GM18858 (cell line): ENCODE results near the gene UTY.

Experiments
- ATAC-seq: cut with Tn5 transposase; IDR thresholded peaks from one replicate; pipeline ENCODE4 v1.9.1; 2021; ENCODE audit not compliant: unreplicated experiment

UTY gene

DNA sequence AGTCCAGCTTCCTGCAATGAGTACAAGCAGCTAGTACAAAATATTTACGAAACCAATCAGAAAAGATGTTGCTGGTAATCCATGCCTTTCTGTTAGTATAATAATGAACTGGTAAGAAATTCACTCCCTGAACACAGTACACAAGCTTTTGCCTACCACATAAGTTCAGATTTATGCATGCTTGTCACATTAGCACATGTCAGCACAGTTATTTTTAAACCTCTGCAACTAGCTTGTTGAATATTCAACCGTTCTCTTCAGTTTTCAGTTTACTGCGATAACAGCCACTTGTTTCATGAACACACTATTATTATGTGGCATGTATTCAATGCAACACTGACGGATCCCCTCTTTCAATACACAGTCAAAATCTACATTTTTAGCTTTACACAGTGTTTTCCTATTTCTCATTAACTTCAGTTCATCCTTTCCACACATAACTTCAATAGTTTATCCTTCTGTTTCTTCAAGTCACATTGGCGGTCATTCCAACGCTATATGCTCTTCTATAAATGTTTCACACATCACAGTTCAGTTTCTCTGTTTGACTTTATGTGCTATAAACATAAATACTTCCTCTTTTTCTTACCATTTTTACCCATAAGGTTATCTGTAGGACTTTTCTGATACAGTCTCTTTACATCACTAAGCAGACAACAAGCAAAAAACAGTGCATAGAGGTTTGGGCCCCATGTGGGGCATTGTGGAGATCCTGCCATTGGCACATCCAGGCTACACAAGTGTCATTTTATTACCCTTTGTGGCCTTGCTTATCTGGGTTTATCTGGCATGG is 62.8 kb downstream of the UTY start:
- ATAC-seq, result no peak

DNA sequence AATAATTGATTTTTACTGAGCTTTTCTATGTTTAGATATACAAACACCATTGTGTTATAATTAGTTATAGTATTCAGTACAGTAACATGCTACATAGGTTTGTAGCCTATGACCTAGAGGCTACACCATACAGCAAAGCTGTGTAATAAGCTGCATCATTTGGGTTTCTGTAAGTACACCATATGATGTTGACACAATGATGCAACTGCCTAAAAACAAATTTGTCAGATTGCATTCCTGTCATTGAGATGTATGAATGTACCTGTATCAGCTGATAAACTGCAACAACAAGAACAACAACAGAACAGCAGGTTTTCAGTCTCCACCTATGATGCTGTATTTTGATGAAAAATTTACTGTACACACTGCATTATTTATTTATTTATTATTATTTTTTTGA is 64.3 kb downstream of the UTY start:
- ATAC-seq, result no peak

DNA sequence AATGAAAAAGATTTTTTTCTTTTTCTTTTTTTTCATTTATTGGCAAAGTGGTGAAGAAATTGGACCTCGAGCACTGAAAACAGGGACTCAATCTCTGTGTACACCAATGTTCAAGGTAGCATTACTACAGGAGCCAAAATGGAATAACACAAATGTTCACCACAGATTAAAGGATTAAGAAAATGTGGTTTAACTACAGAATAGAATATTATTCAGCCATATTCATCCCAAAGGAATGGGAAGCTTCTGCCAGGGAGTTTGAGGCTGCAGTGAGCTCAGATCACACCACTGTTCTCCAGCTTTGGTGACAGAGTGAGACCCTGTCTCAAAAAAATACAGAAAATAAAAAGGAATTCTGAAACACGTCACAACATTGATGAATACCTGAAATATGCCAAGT is 81.0 kb downstream of the UTY start:
- ATAC-seq, result no peak

DNA sequence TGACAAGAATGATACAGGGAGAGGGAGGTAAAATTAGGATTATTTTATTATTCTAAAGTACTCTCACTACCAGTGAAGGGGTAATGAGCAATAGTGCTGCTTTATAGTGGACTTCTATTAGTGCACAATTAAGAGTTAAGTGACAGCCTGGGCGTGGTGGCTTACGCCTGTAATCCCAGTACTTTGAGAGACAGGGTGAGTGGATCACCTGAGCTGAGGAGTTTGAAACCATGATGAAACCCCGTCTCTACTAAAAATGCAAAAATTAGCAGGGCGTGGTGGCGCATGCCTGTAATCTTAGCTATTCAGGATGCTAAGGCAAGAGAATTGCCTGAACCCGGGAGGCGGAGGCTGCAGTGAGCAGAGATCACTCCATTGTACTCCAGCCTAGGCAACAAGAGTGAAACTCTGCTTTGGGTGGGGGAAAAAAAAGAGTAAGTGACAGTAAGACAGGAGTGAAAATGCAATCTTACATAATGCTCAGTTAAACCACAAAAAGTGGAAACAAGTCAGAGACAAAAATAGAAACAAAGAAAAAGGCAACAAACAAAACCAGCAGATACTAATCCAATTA is 98.6 kb downstream of the UTY start:
- no peak for ATAC-seq

DNA sequence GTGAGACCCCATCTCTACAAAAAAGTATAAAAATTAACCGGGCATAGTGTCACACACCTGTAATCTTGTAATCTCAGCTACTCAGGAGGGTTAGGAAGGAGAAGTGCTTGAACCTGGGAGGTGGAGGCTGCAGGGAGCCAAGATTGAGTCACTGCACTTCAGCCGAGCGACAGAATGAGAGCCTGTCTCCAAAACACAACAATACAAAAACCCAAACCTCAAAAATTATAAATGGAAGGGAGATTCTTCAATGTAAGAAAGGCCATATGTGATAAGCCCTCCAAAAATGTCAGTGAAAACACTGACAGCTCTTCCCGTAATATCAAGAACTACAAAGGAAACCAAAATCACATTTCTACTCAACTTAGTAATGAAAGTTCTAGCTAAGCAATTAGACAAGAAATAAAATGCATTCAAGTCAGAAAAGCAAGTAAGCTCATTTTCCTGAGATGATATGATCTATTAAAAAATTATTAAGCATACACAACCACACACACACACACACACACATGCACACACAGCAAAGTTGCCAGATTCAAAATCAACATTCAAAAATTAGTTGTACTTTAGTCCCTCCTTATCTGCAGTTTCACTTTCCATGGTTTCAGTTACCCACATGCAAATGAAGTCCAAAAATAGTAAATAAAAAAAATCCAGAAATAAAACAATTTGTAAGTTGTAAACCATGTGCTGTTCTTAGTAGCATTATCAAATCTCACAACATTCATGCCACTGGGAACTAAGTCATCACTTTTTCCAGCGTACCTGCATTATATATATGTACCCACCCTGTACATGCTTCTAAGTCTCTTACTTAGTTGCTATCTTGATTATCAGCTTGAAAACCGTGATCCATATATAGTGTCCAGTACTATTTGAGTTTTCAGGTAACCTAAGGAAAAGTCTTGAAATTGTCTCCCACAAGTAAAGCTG is 108.7 kb downstream of the UTY start:
- ATAC-seq, result no peak

DNA sequence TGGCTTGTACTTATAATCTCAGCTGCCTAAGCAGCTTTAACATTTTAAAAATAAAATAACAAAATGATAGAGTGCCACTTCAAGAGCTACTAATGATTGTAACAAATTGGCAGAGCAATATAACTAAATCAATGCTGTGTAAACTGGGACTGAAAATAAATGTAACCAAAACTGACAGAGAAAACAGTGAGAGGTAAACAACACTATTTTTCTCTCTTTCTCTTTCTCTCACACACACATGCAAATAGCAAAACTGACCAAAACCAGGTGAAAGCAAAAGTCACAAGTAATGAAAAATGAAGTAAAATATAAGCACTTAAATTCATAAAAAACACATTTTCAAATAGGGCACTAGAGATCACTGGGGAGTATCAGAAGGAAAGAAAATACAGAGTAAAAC is 109.6 kb downstream of the UTY start:
- no peak for ATAC-seq

DNA sequence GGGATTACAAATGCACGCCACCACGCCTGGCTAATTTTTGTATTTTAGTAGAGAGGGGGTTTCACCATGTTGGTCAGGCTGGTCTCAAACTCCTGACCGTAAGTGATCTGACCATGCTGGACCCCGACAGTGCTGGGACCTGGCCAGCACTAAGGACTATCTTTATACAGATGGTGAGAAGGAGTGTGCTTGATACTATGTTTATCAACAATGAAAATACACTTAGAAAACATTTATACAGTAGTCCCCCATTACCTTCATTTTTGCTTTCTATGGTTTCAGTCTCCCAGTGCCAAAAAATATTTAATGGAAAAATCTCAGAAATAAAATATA is 111.4 kb downstream of the UTY start:
- ATAC-seq, result no peak

DNA sequence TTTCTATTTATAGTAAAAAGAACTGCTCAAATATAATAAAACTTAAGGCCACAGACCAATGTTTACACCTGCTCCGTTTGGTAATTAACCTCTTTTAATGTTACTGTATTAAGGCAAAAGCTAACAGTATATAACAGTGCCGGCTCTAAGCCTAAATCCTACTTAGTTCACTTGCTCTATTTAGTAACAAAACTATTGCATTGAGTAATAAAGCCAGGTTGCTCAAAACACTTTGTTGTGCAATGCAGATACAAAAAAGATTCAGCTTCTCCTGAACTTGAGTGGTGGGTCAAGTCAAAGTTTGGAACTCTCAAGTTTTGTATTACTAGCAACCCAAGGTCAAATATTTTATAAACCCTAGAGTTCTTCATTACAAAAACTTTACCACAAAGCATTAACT is 116.2 kb downstream of the UTY start:
- no peak for ATAC-seq

DNA sequence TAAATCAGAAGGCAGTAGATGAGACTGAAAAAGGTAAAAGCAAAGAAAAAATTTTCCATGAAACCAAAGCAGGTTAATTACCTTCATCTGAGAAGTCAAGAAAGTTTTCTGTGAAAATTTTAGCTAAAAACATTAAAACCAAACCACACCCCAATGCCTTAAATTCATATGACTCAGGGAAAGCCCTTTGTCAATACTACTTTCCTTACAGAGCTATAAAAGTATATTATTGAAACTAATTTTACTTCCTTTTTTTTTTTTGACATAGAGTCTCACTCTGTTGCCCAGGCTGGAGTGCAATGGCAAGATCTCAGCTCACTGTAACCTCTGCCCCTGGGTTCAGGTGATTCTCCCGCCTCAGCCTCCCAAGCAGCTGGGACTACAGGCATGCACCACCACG is 117.2 kb downstream of the UTY start:
- no peak for ATAC-seq

DNA sequence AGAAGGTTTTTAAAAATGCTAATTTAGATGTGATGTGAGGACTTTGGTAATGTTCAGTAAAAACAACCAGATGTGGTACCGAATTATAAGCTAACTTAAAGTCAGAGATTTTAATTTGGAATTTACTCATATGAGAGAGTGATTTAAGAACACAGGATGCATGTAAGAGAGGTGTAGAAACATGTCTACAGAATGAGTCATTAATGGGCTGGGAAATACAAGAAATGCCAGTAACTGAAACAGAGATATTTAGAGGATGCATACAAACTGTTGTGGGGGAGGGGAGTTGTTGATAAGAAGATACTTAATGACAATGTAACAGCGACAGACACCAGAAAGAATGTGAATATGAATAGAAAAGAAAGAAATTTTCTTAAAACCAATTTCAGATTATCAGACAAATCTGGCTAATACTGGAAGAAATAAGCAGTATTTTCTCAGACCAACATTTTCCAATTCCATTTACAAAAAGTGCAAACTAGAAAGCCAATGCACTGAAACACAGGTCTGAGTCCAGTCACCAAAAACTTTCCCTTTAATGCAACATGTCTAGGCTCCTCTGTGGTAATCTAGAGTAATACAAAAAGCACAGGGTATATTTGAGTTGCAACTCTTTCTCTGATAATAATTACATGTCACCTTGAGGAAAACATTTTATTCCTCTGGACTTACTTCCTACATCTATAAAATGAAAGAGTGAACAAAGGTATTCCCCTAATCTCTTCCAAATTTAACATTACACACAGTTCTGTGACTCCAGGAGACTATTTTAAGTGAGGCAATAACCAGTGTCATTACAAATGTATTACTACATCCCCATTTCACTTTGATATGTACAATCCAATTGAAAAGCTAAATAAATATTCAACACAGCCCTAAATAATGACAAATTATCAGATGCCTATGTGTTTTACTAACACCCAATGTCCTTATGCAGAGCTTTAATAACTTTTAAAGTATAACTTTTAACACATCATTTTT is 117.9 kb downstream of the UTY start:
- ATAC-seq, result no peak

DNA sequence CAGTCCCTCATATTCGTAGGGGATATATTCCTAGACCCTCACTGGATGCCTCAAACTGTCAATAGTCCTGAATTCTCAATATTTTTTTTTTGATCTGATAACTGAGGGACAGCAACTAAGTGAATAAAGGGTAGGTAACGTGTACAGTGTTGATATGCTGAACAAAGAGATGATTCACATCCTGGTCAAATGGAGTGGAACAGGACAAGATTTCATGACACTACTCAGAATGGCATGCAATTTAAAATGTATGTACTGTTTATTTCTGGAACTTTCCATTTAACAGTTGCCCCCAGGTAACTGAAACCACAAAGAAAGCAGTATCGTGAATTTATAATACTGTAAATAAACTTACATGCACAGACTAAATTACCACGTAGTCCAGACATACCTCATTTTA is 128.4 kb downstream of the UTY start:
- no peak for ATAC-seq

DNA sequence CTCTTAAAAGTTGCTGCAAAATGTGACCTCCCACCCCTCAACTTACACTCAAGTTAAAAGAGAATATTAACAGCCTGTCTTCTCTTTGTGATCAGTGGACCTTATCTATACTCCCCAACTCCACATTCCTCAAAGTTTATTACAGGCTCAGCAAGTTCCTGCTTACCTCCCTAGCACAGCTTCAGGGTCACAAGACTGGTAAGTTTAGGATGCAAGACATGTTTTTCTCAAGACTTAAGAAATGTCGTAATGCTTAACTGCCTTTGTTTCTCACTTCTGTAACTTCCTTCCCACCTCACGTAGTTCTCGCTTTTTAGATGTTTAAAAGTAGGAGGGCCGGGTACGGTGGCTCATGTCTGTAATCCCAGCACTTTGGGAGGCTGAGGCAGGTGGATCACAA is 132.7 kb downstream of the UTY start:
- ATAC-seq, result no peak

DNA sequence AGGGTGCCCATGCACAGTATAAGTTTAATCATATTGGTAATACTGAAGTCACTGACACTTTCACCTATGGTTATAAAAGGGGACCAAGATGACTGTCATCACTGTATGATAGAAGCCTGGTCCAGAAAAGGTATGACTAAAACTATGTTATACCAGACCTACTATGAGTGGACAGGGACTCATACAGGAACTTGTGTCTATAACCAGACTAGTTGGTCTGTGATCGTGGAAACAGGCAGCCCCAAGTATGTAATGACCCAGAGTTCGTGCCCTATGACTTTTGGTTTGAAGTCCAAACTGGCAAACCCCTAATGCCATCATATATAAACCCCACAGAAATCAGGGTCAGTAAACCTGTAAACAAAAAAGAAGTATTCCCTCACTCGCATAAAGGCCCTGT is 134.3 kb downstream of the UTY start:
- ATAC-seq, result no peak

DNA sequence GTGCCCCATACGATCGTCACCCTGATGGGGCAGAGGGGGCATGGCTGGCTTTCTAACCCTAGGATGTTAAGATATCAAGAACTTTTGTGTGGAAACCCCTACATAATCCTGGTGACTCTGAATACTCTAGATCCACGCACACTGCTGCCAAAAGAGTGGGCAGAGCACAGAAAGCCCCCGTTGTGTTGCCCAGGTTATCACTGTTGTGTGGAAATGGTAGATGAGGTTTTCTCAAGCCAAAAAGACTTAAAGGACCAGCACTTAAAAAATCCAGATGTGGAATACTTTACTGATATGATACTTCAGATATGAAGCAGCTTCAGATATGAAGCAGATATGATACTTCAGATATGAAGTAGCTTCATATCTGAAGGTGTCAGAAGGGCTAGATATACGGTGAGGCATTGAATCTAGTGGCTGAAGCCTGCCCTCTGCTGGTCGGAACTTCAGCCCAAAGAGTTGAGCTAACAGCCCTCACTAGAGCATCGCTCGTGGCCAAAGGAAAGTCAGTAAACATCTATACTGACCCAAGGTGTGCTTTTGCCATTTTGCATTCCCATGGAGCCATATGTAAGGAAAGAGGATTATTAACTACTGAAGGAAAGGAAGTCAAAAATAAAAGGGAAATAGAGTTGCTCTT is 136.4 kb downstream of the UTY start:
- ATAC-seq, result no peak

DNA sequence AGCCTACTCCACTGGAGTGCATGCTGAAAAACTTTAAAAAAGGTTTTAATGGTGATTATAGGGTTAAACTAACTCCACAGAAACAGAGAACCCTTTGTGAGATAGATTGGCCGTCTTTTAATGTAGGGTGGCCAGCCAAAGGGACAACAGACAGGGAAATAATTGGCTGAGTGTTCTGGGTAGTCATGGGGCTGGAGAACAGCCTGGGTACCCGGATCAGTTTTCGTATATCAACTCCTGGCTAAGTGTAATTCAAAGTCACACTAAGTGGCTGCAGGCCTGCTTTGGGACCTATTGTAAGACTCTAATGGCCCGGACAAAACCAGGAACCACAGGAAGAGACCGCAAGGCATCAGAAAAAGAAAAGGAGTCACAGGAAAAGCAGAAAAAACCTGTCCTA is 139.9 kb downstream of the UTY start:
- no peak for ATAC-seq

DNA sequence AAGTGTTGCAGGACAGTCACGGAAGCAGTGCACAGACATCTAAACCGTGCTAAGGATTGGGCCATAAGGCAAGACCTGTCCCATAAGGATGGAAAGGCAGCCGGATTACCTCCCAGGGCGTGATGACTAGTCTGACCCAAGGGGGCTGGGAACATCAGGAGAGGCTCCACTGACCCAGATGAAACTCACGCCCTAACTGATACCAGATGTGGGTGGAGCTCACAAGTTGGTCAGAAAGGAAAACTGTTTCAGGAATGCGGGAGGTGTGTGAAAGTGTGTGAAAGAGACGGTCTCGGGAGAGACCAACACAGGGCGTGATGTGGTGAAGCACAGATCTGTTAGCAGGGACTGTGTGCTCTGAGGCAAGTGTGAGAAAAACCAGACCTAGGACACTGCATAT is 140.5 kb downstream of the UTY start:
- ATAC-seq, result no peak

DNA sequence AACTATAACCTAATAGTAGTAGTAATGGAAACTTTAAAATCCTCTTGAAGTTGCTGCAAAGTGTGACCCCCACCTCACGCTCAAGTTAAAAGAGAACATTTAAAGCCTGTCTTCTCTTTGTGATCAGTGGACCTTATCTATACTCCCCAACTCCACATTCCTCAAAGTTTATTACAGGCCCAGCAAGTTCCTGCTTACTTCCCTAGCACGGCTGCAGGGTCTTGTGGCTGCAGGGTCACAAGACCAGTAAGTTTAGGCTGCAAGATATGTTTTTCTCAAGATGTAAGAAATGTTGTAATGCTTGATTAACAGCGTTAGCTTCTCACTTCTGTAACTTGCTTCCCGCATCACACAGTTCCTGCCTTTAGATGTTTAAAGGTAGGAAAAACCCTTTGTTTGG is 141.1 kb downstream of the UTY start:
- no peak for ATAC-seq

DNA sequence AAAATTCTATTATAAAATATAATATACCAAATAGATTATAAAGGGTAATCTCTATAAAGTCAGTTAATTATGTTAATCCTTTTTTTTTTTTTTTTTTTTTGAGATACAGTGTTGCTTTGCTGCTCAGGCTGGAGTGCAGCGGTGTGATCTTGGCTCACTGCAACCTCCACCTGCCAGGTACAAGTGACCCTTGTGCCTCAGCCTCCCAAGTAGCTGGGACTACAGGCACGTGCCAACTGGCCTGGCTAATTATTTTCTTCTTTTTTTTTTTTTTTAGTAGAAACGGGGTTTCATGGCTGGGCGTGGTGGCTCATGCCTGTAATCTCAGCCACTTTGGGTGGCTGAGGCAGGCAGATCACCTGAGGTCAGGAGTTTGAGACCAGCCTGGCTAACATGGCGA is 141.9 kb downstream of the UTY start:
- ATAC-seq, result no peak

DNA sequence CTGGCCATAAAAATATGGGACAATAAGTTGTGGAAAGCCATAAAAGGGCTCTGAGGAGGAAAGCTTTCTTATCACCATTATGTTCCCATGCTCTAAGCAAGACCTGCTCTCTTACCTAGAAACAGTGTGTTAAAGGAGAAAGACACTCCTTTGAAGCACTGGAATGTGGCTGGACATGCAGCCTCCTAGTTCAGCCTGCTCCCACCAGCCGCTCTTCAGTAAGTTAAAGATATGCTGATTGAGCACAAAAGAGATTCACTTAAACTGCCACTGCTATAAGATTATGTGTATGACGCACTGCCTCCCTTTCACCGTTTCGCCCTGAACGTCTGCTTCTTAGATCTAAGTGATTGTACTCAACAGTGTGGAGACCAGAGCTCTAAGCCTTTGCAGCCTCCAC is 146.0 kb downstream of the UTY start:
- ATAC-seq, result no peak

DNA sequence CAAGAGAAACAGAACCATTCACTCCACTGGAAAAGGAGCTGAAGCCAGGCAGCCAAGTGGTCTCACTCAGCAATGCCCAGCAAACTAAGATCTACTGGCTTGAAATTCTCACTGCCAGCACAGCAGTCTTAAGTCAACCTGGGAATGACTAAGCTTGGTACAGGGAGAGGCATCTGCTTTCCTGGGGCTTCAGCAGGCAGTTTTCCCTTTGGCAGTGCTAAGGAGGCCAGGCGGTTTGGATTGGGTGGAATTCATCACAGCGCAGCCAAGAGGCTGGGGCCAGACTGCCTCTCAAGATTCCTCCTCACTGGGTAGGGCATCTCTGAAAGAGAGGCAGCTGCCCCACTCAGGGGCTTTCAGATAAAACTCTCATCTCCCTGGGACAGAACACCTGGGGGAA is 149.2 kb downstream of the UTY start:
- no peak for ATAC-seq
